ENCODE data around the gene OR10V1. TPM values are rescaled to one million over a fixed set of nuclear protein-coding genes. Genes with fewer than 3 reads are reported as not detected.

Gene OR10V1
- total RNA-seq, 1 experiment from 2014 or later = not detected

GRCh38 chr11:59673291-59673690, 40.4 kb downstream of the OR10V1 start:
- ATAC-seq (no peak), DNase-seq (ENCODE audit: low read depth, low spot score) (no peak)
- Histone ChIP-seq H3K4me1 (ENCODE audit: control insufficient read depth, insufficient read depth, low read length) (peaks cover 9% of the 10 kb centered on the region; the same call in 1 of the 2 replicates), H3K27ac (ENCODE audit: low read length) (no peak overlapping the region), H3K9me3 (ENCODE audit: control insufficient read depth, insufficient read depth, low read depth, low read length) (no peaks in the 10 kb centered on the region), H3K36me3 (ENCODE audit: control insufficient read depth, insufficient read depth, low read length) (peaks cover 5% of the 10 kb centered on the region; the same call in 1 of the 2 replicates), H3K4me3 (ENCODE audit: low read depth in 2 of 2, low read length in 2 of 2) (no peak overlapping the region), H3K27me3 (ENCODE audit: control insufficient read depth, insufficient read depth, low read length) (no peaks in the 10 kb centered on the region)
- in situ Hi-C loops (cut with HindIII; ENCODE audit: low pct_unique_long_range_greater_than_20kb, low sequenced_read_pairs) (no loop called here), intact Hi-C loops (cut with micrococcal nuclease; ENCODE audit: unreplicated experiment) (no loop called here)
- BruUV-seq (replicated peaks) = no TSS peak
- ChIA-PET CTCF (interaction anchor here (0.8 kb wide), 1 partner anchor 502 kb away, joined by 3 read pairs; the partner anchor contains the start of gene DTX4), POLR2A (no interaction called here)
- no peak for TF ChIP-seq POLR2AphosphoS5 (IDR thresholded peaks at IDR 0.05; ENCODE audit: low read depth, low read length)
- no peak for TF ChIP-seq REST (IDR thresholded peaks at IDR 0.05; ENCODE audit: insufficient read depth in 1 of 2, low read depth in 2 of 2, low read length in 1 of 2)
- TF ChIP-seq SIN3A (IDR thresholded peaks at IDR 0.05; ENCODE audit: borderline replicate concordance, insufficient read depth, low read depth, low read length) = no peak
- no peak for TF ChIP-seq CTCF (IDR thresholded peaks at IDR 0.05)
- TF ChIP-seq TCF7L2 (IDR thresholded peaks at IDR 0.05; ENCODE audit: low read depth, low read length) = no peak

- no peaks in the 10 kb centered on the region for H3K27me3 ChIP-seq (ENCODE audit: control insufficient read depth, insufficient read depth, low read length)
- intact Hi-C loops (cut with micrococcal nuclease; ENCODE audit: unreplicated experiment) = no loop called here
- TF ChIP-seq REST (IDR thresholded peaks at IDR 0.05; ENCODE audit: insufficient read depth in 1 of 2, low read depth in 2 of 2, low read length in 1 of 2) (no peak), TCF7L2 (IDR thresholded peaks at IDR 0.05; ENCODE audit: low read depth, low read length) (no peak), SIN3A (IDR thresholded peaks at IDR 0.05; ENCODE audit: borderline replicate concordance, insufficient read depth, low read depth, low read length) (no peak), POLR2AphosphoS5 (IDR thresholded peaks at IDR 0.05; ENCODE audit: low read depth, low read length) (no peak), CTCF (IDR thresholded peaks at IDR 0.05) (no peak)
- ChIA-PET POLR2A (interaction anchor here (0.6 to 0.7 kb wide), 2 partner anchors 85 to 131 kb away, joined by 3 to 4 read pairs; no protein-coding TSS in a partner anchor), CTCF (interaction anchor here (0.7 kb wide), 1 partner anchor 181 kb away, joined by 3 read pairs; no protein-coding TSS in a partner anchor)
- no peak overlapping the region for H3K27ac ChIP-seq (ENCODE audit: low read length)
- BruUV-seq (replicated peaks) = no TSS peak
- ATAC-seq (no peak), DNase-seq (ENCODE audit: low read depth, low spot score) (no peak)
- H3K36me3 ChIP-seq (ENCODE audit: control insufficient read depth, insufficient read depth, low read length) = peaks cover 16% of the 10 kb centered on the region
- H3K9me3 ChIP-seq (ENCODE audit: control insufficient read depth, insufficient read depth, low read depth, low read length) = no peaks in the 10 kb centered on the region
- in situ Hi-C loops (cut with HindIII; ENCODE audit: low pct_unique_long_range_greater_than_20kb, low sequenced_read_pairs) = no loop called here
- H3K4me1 ChIP-seq (ENCODE audit: control insufficient read depth, insufficient read depth, low read length) = peaks cover 20% of the 10 kb centered on the region
- H3K4me3 ChIP-seq (ENCODE audit: low read depth in 2 of 2, low read length in 2 of 2) = no peak overlapping the region
These were observed 42.2 kb downstream of the OR10V1 start for GRCh38 chr11:59671471-59671870.
